Measurements from ENCODE around the gene CLEC14A. TPM values are rescaled to one million over a fixed set of nuclear protein-coding genes. Genes with fewer than 3 reads are reported as not detected.

The CLEC14A gene
- total RNA-seq, 1 experiment from 2014 or later, result not detected

DNA sequence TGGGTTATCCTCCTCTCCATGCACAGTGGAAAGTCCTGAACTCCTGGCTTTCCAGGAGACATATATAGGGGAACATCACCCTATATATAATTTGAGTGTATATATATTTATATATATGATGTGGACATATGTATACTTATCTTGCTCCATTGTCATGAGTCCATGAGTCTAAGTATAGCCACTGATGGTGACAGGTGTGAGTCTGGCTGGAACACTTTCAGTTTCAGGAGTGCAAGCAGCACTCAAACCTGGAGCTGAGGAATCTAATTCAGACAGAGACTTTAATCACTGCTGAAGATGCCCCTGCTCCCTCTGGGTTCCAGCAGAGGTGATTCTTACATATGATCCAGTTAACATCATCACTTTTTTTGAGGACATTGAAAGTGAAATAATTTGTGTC is 43.8 kb downstream of the CLEC14A start:
- H3K27me3 Mint-ChIP-seq (ENCODE audit: insufficient read depth, unreplicated experiment), result no peaks in the 10 kb centered on the region
- POLR2A ChIA-PET, result no interaction called here
- CTCF ChIA-PET, result no interaction called here
- no peak for DNase-seq
- Histone ChIP-seq H3K4me1 (peaks cover 24% of the 10 kb centered on the region), H3K36me3 (ENCODE audit: control insufficient read depth, insufficient read depth, low read length) (no peaks in the 10 kb centered on the region; the same call in 1 of the 2 replicates), H3K9me3 (no peaks in the 10 kb centered on the region), H3K4me3 (ENCODE audit: low read depth, low read length) (no peak overlapping the region), H3K27me3 (replicated peaks; ENCODE audit: control insufficient read depth, insufficient read depth, low read length) (no peaks in the 10 kb centered on the region)
- H3K4me1 Mint-ChIP-seq (ENCODE audit: low read depth, unreplicated experiment), result peaks cover 21% of the 10 kb centered on the region
- no peaks in the 10 kb centered on the region for H3K9me3 Mint-ChIP-seq (ENCODE audit: unreplicated experiment)
- peaks cover 16% of the 10 kb centered on the region for H3K36me3 Mint-ChIP-seq (ENCODE audit: insufficient read depth, unreplicated experiment)
- intact Hi-C loops (cut with micrococcal nuclease; ENCODE audit: unreplicated experiment), result no loop called here
- no TSS peak for BruUV-seq (replicated peaks)
- no peak overlapping the region for H3K4me3 Mint-ChIP-seq (ENCODE audit: unreplicated experiment)
- H3K27ac Mint-ChIP-seq (ENCODE audit: unreplicated experiment), result no peak overlapping the region
- TF ChIP-seq, protein P1, sequence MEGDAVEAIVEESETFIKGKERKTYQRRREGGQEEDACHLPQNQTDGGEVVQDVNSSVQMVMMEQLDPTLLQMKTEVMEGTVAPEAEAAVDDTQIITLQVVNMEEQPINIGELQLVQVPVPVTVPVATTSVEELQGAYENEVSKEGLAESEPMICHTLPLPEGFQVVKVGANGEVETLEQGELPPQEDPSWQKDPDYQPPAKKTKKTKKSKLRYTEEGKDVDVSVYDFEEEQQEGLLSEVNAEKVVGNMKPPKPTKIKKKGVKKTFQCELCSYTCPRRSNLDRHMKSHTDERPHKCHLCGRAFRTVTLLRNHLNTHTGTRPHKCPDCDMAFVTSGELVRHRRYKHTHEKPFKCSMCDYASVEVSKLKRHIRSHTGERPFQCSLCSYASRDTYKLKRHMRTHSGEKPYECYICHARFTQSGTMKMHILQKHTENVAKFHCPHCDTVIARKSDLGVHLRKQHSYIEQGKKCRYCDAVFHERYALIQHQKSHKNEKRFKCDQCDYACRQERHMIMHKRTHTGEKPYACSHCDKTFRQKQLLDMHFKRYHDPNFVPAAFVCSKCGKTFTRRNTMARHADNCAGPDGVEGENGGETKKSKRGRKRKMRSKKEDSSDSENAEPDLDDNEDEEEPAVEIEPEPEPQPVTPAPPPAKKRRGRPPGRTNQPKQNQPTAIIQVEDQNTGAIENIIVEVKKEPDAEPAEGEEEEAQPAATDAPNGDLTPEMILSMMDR (IDR thresholded peaks at IDR 0.05; ENCODE audit: insufficient read depth in 1 of 2, low read depth in 1 of 2, low read length in 1 of 2, severe bottlenecking in 1 of 2, unreplicated experiment in 1 of 2), result no peak

DNA sequence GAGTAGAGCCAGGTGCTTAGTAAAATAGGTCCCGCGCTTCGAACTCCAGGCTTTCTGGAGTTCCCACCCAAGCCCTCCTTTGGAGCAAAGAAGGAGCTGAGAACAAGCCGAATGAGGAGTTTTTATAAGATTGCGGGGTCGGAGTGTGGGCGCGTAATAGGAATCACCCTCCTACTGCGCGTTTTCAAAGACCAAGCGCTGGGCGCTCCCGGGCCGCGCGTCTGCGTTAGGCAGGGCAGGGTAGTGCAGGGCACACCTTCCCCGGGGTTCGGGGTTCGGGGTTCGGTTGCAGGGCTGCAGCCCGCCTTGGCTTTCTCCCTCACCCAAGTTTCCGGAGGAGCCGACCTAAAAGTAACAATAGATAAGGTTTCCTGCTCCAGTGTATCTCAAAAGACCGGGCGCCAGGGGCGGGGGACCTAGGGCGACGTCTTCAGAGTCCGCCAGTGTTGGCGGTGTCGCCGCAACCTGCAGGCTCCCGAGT is 44.6 kb downstream of the CLEC14A start:
- TF ChIP-seq, protein P1 (IDR thresholded peaks at IDR 0.05; ENCODE audit: insufficient read depth in 1 of 2, low read depth in 1 of 2, low read length in 1 of 2, severe bottlenecking in 1 of 2, unreplicated experiment in 1 of 2), result no peak
- H3K9me3 Mint-ChIP-seq (ENCODE audit: unreplicated experiment), result no peaks in the 10 kb centered on the region
- H3K27me3 Mint-ChIP-seq (ENCODE audit: insufficient read depth, unreplicated experiment), result no peaks in the 10 kb centered on the region
- Histone ChIP-seq H3K4me3 (ENCODE audit: low read depth, low read length) (no peak overlapping the region), H3K36me3 (ENCODE audit: control insufficient read depth, insufficient read depth, low read length) (no peaks in the 10 kb centered on the region; the same call in 1 of the 2 replicates), H3K27me3 (replicated peaks; ENCODE audit: control insufficient read depth, insufficient read depth, low read length) (no peaks in the 10 kb centered on the region), H3K9me3 (no peaks in the 10 kb centered on the region), H3K4me1 (peaks cover 23% of the 10 kb centered on the region)
- intact Hi-C loops (cut with micrococcal nuclease; ENCODE audit: unreplicated experiment), result no loop called here
- no peak overlapping the region for H3K4me3 Mint-ChIP-seq (ENCODE audit: unreplicated experiment)
- no TSS peak for BruUV-seq (replicated peaks)
- ChIA-PET POLR2A (no interaction called here), CTCF (no interaction called here)
- DNase-seq, result no peak
- H3K4me1 Mint-ChIP-seq (ENCODE audit: low read depth, unreplicated experiment), result peaks cover 21% of the 10 kb centered on the region
- no peak overlapping the region for H3K27ac Mint-ChIP-seq (ENCODE audit: unreplicated experiment)
- H3K36me3 Mint-ChIP-seq (ENCODE audit: insufficient read depth, unreplicated experiment), result peaks cover 16% of the 10 kb centered on the region

DNA sequence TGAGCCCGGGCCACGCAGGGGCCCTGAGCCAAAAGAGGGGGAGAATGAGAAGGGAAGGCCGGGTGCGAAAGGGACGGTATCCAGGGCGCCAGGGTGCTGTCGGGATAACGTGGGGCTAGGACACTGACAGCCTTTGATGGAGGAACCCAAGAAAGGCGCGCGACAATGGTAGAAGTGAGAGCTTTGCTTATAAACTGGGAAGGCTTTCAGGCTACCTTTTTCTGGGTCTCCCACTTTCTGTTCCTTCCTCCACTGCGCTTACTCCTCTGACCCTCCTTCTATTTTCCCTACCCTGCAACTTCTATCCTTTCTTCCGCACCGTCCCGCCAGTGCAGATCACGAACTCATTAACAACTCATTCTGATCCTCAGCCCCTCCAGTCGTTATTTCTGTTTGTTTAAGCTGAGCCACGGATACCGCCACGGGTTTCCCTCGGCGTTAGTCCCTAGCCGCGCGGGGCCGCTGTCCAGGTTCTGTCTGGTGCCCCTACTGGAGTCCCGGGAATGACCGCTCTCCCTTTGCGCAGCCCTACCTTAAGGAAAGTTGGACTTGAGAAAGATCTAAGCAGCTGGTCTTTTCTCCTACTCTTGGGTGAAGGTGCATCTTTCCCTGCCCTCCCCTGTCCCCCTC is 45.2 kb downstream of the CLEC14A start:
- H3K4me3 Mint-ChIP-seq (ENCODE audit: unreplicated experiment), result peak overlapping the region; percentile 61
- no peak for DNase-seq
- H3K4me1 ChIP-seq, result peaks cover 23% of the 10 kb centered on the region
- ChIA-PET POLR2A (no interaction called here), CTCF (no interaction called here)
- H3K9me3 Mint-ChIP-seq (ENCODE audit: unreplicated experiment), result no peaks in the 10 kb centered on the region
- intact Hi-C loops (cut with micrococcal nuclease; ENCODE audit: unreplicated experiment), result no loop called here
- H3K27me3 ChIP-seq (replicated peaks; ENCODE audit: control insufficient read depth, insufficient read depth, low read length), result no peaks in the 10 kb centered on the region
- peaks cover 21% of the 10 kb centered on the region for H3K4me1 Mint-ChIP-seq (ENCODE audit: low read depth, unreplicated experiment)
- no peak overlapping the region for H3K4me3 ChIP-seq (ENCODE audit: low read depth, low read length)
- no peaks in the 10 kb centered on the region for H3K9me3 ChIP-seq
- TF ChIP-seq, protein P1 (IDR thresholded peaks at IDR 0.05; ENCODE audit: insufficient read depth in 1 of 2, low read depth in 1 of 2, low read length in 1 of 2, severe bottlenecking in 1 of 2, unreplicated experiment in 1 of 2), result no peak
- no TSS peak for BruUV-seq (replicated peaks)
- H3K36me3 ChIP-seq (ENCODE audit: control insufficient read depth, insufficient read depth, low read length), result no peaks in the 10 kb centered on the region; the same call in 1 of the 2 replicates
- no peak overlapping the region for H3K27ac Mint-ChIP-seq (ENCODE audit: unreplicated experiment)
- H3K36me3 Mint-ChIP-seq (ENCODE audit: insufficient read depth, unreplicated experiment), result peaks cover 16% of the 10 kb centered on the region
- H3K27me3 Mint-ChIP-seq (ENCODE audit: insufficient read depth, unreplicated experiment), result no peaks in the 10 kb centered on the region
